Hepatic stellate cell (primary cell): ENCODE results near the gene TMPRSS11A.

Source experiments
- DNase-seq: peaks from one replicate; pipeline ENCODE4 v3.0.0; 2011; ENCODE audit warnings: low spot score

Gene TMPRSS11A

GRCh38 chr4:67963356-67963755, at the start of gene TMPRSS11A:
TSS of gene TMPRSS11A (minus strand) at chr4:67963493. CDS start at chr4:67963393, 100 bp downstream.
- DNase-seq, result no peak

GRCh38 chr4:68011684-68012083, 48.4 kb upstream of the TMPRSS11A start:
- DNase-seq, result no peak

- DNase-seq, result no peak
These were observed 39.6 kb upstream of the TMPRSS11A start for GRCh38 chr4:68002906-68003305.

- no peak for DNase-seq
These were observed 32.8 kb upstream of the TMPRSS11A start for GRCh38 chr4:67996127-67996526.

GRCh38 chr4:67988991-67989390, 25.7 kb upstream of the TMPRSS11A start:
- DNase-seq, result no peak

- DNase-seq, result no peak
These were observed 20.0 kb upstream of the TMPRSS11A start for GRCh38 chr4:67983333-67983732.

GRCh38 chr4:67980512-67980911, 17.2 kb upstream of the TMPRSS11A start:
- DNase-seq, result no peak

- no peak for DNase-seq
These were observed 10.3 kb upstream of the TMPRSS11A start for GRCh38 chr4:67973608-67974007.

- no peak for DNase-seq
These were observed 8.4 kb downstream of the TMPRSS11A start for GRCh38 chr4:67954890-67955289.

- no peak for DNase-seq
These were observed 22.2 kb downstream of the TMPRSS11A start for GRCh38 chr4:67941074-67941473.

- no peak for DNase-seq
These were observed 22.8 kb downstream of the TMPRSS11A start for GRCh38 chr4:67940506-67940905.

GRCh38 chr4:67939195-67939594, 24.1 kb downstream of the TMPRSS11A start:
- no peak for DNase-seq

GRCh38 chr4:67935888-67936287, 27.4 kb downstream of the TMPRSS11A start:
- DNase-seq, result no peak

- no peak for DNase-seq
These were observed 28.7 kb downstream of the TMPRSS11A start for GRCh38 chr4:67934628-67935027.

- no peak for DNase-seq
These were observed 29.5 kb downstream of the TMPRSS11A start for GRCh38 chr4:67933755-67934154.

GRCh38 chr4:67933038-67933437, 30.3 kb downstream of the TMPRSS11A start:
- DNase-seq, result no peak

- no peak for DNase-seq
These were observed 32.0 kb downstream of the TMPRSS11A start for GRCh38 chr4:67931256-67931655.

- no peak for DNase-seq
These were observed 33.9 kb downstream of the TMPRSS11A start for GRCh38 chr4:67929426-67929825.

- DNase-seq, result no peak
These were observed 34.7 kb downstream of the TMPRSS11A start for GRCh38 chr4:67928546-67928945.

- no peak for DNase-seq
These were observed 36.0 kb downstream of the TMPRSS11A start for GRCh38 chr4:67927251-67927650.

- DNase-seq, result no peak
These were observed 36.8 kb downstream of the TMPRSS11A start for GRCh38 chr4:67926485-67926884.

GRCh38 chr4:67922697-67923096, 40.6 kb downstream of the TMPRSS11A start:
- DNase-seq, result no peak

- no peak for DNase-seq
These were observed 44.9 kb downstream of the TMPRSS11A start for GRCh38 chr4:67918428-67918827.

- no peak for DNase-seq
These were observed 47.8 kb downstream of the TMPRSS11A start for GRCh38 chr4:67915400-67915966.

GRCh38 chr4:67912080-67912479, 51.2 kb downstream of the TMPRSS11A start:
- no peak for DNase-seq
